H9 (cell line): ENCODE results near the gene USP9Y. TPM values are rescaled to one million over a fixed set of nuclear protein-coding genes. Genes with fewer than 3 reads are reported as not detected.

Experiments used
- DNase-seq: peaks from one replicate; pipeline ENCODE4 v3.0.0-alpha.2; 2017
- H2AFZ ChIP-seq: one replicate; pipeline ENCODE4 v1.6.1; 2013; ENCODE audit warnings: mild to moderate bottlenecking, low read length, control low read depth, moderate library complexity
- H2AK5ac ChIP-seq: 2 replicates; pipeline ENCODE4 v1.6.1; 2013; ENCODE audit warnings: low read length, control low read depth, mixed read lengths; ENCODE audit not compliant: insufficient read length
- H2BK120ac ChIP-seq: one replicate; pipeline ENCODE4 v1.6.1; 2013; ENCODE audit warnings: low read depth, mild to moderate bottlenecking, low read length, control low read depth, inconsistent platforms; ENCODE audit not compliant: poor library complexity, severe bottlenecking
- H2BK12ac ChIP-seq: 2 replicates; pipeline ENCODE4 v1.6.1; 2013; ENCODE audit warnings: low read length, control low read depth, mixed read lengths, low read depth; ENCODE audit not compliant: insufficient read length
- H2BK15ac ChIP-seq: 2 replicates; pipeline ENCODE4 v1.6.1; 2013; ENCODE audit warnings: low read depth, low read length, control low read depth
- H2BK20ac ChIP-seq: one replicate; pipeline ENCODE4 v1.6.1; 2013; ENCODE audit warnings: low read depth, mild to moderate bottlenecking, low read length, control low read depth, inconsistent platforms; ENCODE audit not compliant: poor library complexity, severe bottlenecking
- H2BK5ac ChIP-seq: 2 replicates; pipeline ENCODE4 v1.6.1; 2013; ENCODE audit warnings: low read length, control low read depth, mixed read lengths; ENCODE audit not compliant: insufficient read length
- H3K14ac ChIP-seq: 2 replicates; pipeline ENCODE4 v1.6.1; 2013; ENCODE audit warnings: low read length, control low read depth; ENCODE audit not compliant: insufficient read depth
- H3K18ac ChIP-seq: 2 replicates; pipeline ENCODE4 v1.6.1; 2013; ENCODE audit warnings: low read depth, mild to moderate bottlenecking, mixed read lengths, low read length, control low read depth; ENCODE audit not compliant: insufficient read length
- H3K23ac ChIP-seq: 2 replicates; pipeline ENCODE4 v1.6.1; 2013; ENCODE audit warnings: low read length, control low read depth, mixed read lengths, low read depth; ENCODE audit not compliant: insufficient read length
- H3K23me2 ChIP-seq: 2 replicates; pipeline ENCODE4 v1.6.1; 2013; ENCODE audit warnings: low read depth, mild to moderate bottlenecking, mixed read lengths, low read length, control low read depth; ENCODE audit not compliant: insufficient read length, poor library complexity, severe bottlenecking
- H3K27ac ChIP-seq: 2 replicates; pipeline ENCODE4 v1.5.1; 2013; ENCODE audit warnings: low read length, control low read depth, mixed read lengths, low read depth; ENCODE audit not compliant: insufficient read length
- H3K27me3 ChIP-seq: 2 replicates; pipeline ENCODE4 v1.6.1; 2013; ENCODE audit warnings: low read length, control low read depth, inconsistent platforms; ENCODE audit not compliant: insufficient read depth
- H3K4ac ChIP-seq: 2 replicates; pipeline ENCODE4 v1.6.1; 2013; ENCODE audit warnings: low read depth, mild to moderate bottlenecking, control low read depth, inconsistent platforms, low read length, moderate library complexity
- H3K4me1 ChIP-seq: 2 replicates; pipeline ENCODE4 v1.6.1; 2013; ENCODE audit warnings: low read length, control low read depth, inconsistent platforms; ENCODE audit not compliant: insufficient read depth
- H3K4me2 ChIP-seq: 2 replicates; pipeline ENCODE4 v1.6.1; 2013; ENCODE audit warnings: low read length, control low read depth, mixed read lengths; ENCODE audit not compliant: insufficient read length, insufficient read depth
- H3K56ac ChIP-seq: 2 replicates; pipeline ENCODE4 v1.6.1; 2013; ENCODE audit warnings: low read depth, mild to moderate bottlenecking, mixed read lengths, low read length, control low read depth; ENCODE audit not compliant: insufficient read length
- H3K79me1 ChIP-seq: 2 replicates; pipeline ENCODE4 v1.6.1; 2013; ENCODE audit warnings: low read depth, mild to moderate bottlenecking, moderate library complexity, low read length, control low read depth, inconsistent platforms; ENCODE audit not compliant: insufficient read depth, poor library complexity, severe bottlenecking
- H3K79me2 ChIP-seq: 2 replicates; pipeline ENCODE4 v1.6.1; 2013; ENCODE audit warnings: low read length, control low read depth, inconsistent platforms; ENCODE audit not compliant: insufficient read depth
- H3K9ac ChIP-seq: 2 replicates; pipeline ENCODE4 v1.6.1; 2013; ENCODE audit warnings: low read length, control low read depth, mixed read lengths; ENCODE audit not compliant: insufficient read length; ENCODE audit errors: extremely low read depth
- H3K9me3 ChIP-seq: one replicate; pipeline ENCODE4 v1.6.1; 2013; ENCODE audit warnings: low read depth, low read length, inconsistent platforms; ENCODE audit not compliant: control insufficient read depth
- H3T11ph ChIP-seq: one replicate; pipeline ENCODE4 v1.6.1; 2013; ENCODE audit warnings: mild to moderate bottlenecking, low read length, control low read depth, inconsistent platforms
- H4K20me1 ChIP-seq: one replicate; pipeline ENCODE4 v1.6.1; 2013; ENCODE audit not compliant: control insufficient read depth, insufficient read length, insufficient read depth
- H4K5ac ChIP-seq: 2 replicates; pipeline ENCODE4 v1.6.1; 2013; ENCODE audit warnings: low read depth, mild to moderate bottlenecking, mixed read lengths, low read length, control low read depth; ENCODE audit not compliant: insufficient read length
- H4K8ac ChIP-seq: replicated peaks from 2 replicates; pipeline ENCODE4 v1.6.1; 2013; ENCODE audit warnings: low read length, control low read depth, mixed read lengths, low read depth; ENCODE audit not compliant: insufficient read length
- H4K91ac ChIP-seq: 2 replicates; pipeline ENCODE4 v1.6.1; 2013; ENCODE audit warnings: low read depth, mild to moderate bottlenecking, moderate library complexity, mixed read lengths, low read length, control low read depth; ENCODE audit not compliant: insufficient read length
- H3K27ac Mint-ChIP-seq, 3 experiments: 2 replicates in 2 of 3; 3 replicates in 1 of 3; pipeline ENCODE4 v1.8.0; 2020 to 2021; ENCODE audit warnings: mixed read lengths in 3 of 3, mild to moderate bottlenecking in 1 of 3, moderate library complexity in 1 of 3
- H3K27me3 Mint-ChIP-seq: 2 replicates; pipeline ENCODE4 v1.8.0; 2021; ENCODE audit warnings: low read depth, mild to moderate bottlenecking, moderate library complexity, mixed read lengths
- H3K36me3 Mint-ChIP-seq, 3 experiments: 2 replicates in 2 of 3; 3 replicates in 1 of 3; pipeline ENCODE4 v1.8.0; 2020 to 2021; ENCODE audit warnings: low read depth in 3 of 3, mixed read lengths in 3 of 3; ENCODE audit not compliant: insufficient read depth in 1 of 3
- H3K4me1 Mint-ChIP-seq, 2 experiments: 2 replicates each; pipeline ENCODE4 v1.8.0; 2020; ENCODE audit warnings: mixed read lengths in 2 of 2
- H3K4me3 Mint-ChIP-seq, 2 experiments: 2 replicates in 1 of 2; 3 replicates in 1 of 2; pipeline ENCODE4 v1.8.0; 2020 to 2021; ENCODE audit warnings: mild to moderate bottlenecking in 2 of 2, mixed read lengths in 2 of 2, moderate library complexity in 1 of 2
- H3K9me3 Mint-ChIP-seq, 2 experiments: 2 replicates in 1 of 2; 3 replicates in 1 of 2; pipeline ENCODE4 v1.8.0; 2020; ENCODE audit warnings: mild to moderate bottlenecking in 2 of 2, mixed read lengths in 2 of 2, moderate library complexity in 1 of 2
- total RNA-seq: library from RNA; stranded (reverse); gene quantifications from 2 replicates; pipeline ENCODE4 v1.2.1, GENCODE V29; 2021
- TF ChIP-seq, protein P1 (sequence below): fragments of 200-600 bp; sonication (generic); conservative IDR thresholded peaks from 3 replicates; pipeline ENCODE4 v1.8.0; 2021; ENCODE audit warnings: antibody characterized with exemption, mild to moderate bottlenecking

USP9Y gene
- total RNA-seq, 1 experiment from 2014 or later = not detected

DNA sequence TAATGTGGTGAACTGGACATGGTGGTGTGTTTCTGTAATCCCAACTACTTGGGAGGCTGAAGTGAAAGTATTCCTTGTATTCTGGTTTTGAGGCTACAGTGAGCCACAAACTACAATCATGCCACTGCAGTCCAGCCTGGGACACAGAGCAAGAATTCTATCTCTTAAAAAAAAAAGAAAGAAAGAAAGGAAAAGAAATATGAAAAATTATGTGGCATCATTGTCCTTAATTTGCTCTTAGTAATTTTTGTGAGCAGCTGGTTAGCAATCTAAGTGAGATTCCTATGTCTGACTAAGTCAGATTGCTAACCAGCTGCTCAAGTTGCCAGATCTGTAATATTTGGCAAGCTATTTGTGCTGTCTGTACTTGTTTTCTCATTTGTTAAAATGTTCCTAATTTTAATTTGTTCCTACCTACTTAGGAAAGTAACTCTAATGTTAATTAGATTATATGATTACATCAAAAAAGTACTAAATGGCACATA, 154.8 kb downstream of the USP9Y start:
- no peaks in the 10 kb centered on the region for H3K79me1 ChIP-seq
- H4K91ac ChIP-seq = no peak overlapping the region
- no peak overlapping the region for H3K18ac ChIP-seq

More for the DNA sequence above, 154.8 kb downstream of the USP9Y start:
- Mint-ChIP-seq H3K9me3 (no peaks in the 10 kb centered on the region), H3K4me3 (no peak overlapping the region), H3K27ac (no peak overlapping the region), H3K4me1 (no peaks in the 10 kb centered on the region), H3K36me3 (no peaks in the 10 kb centered on the region), H3K27me3 (no peaks in the 10 kb centered on the region)
- Histone ChIP-seq H3K9ac (no peak overlapping the region), H4K8ac (no peak overlapping the region), H3K27me3 (no peaks in the 10 kb centered on the region), H3K4ac (no peak overlapping the region), H3K9me3 (no peaks in the 10 kb centered on the region), H3T11ph (no peak overlapping the region), H2BK5ac (no peak overlapping the region), H2BK12ac (no peak overlapping the region), H3K4me2 (no peak overlapping the region), H2BK120ac (no peak overlapping the region), H3K14ac (no peak overlapping the region), H2AK5ac (no peak overlapping the region), H4K20me1 (no peaks in the 10 kb centered on the region), H2BK20ac (no peak overlapping the region), H3K4me1 (no peaks in the 10 kb centered on the region), H3K27ac (no peak overlapping the region), H4K5ac (no peak overlapping the region), H3K23ac (no peak overlapping the region), H3K23me2 (no peaks in the 10 kb centered on the region), H3K79me2 (no peaks in the 10 kb centered on the region), H2AFZ (no peak overlapping the region), H3K56ac (no peak overlapping the region), H2BK15ac (no peak overlapping the region)
- TF ChIP-seq, protein P1, sequence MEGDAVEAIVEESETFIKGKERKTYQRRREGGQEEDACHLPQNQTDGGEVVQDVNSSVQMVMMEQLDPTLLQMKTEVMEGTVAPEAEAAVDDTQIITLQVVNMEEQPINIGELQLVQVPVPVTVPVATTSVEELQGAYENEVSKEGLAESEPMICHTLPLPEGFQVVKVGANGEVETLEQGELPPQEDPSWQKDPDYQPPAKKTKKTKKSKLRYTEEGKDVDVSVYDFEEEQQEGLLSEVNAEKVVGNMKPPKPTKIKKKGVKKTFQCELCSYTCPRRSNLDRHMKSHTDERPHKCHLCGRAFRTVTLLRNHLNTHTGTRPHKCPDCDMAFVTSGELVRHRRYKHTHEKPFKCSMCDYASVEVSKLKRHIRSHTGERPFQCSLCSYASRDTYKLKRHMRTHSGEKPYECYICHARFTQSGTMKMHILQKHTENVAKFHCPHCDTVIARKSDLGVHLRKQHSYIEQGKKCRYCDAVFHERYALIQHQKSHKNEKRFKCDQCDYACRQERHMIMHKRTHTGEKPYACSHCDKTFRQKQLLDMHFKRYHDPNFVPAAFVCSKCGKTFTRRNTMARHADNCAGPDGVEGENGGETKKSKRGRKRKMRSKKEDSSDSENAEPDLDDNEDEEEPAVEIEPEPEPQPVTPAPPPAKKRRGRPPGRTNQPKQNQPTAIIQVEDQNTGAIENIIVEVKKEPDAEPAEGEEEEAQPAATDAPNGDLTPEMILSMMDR = no peak
- DNase-seq = no peak
